NCI-H2171 (cell line): ENCODE results near the gene HUS1B.

ENCODE experiments used
- DNase-seq: peaks from one replicate; lab custom pipeline; 2025; lab: John Stamatoyannopoulos, UW

Gene HUS1B

DNA sequence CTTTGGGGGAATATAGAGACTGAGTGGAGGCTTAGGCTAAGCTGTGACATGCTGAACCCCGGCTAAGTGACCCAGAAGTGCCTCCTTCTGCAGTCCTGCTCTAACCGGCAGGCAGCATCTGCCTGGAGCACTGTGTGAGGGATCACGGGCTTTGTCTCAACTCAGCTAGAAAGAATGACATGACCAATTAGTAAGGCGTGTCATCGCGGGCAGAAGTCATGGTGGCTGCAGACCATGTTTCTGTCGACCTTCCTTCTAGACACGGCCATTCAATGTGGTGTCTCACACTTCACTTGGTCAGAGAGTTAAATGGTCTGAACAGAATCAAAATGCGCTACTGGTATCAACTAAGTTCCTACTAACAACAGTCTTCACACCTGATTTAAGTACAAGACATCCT lies 35.0 kb downstream of the HUS1B start:
- DNase-seq: no peak

DNA sequence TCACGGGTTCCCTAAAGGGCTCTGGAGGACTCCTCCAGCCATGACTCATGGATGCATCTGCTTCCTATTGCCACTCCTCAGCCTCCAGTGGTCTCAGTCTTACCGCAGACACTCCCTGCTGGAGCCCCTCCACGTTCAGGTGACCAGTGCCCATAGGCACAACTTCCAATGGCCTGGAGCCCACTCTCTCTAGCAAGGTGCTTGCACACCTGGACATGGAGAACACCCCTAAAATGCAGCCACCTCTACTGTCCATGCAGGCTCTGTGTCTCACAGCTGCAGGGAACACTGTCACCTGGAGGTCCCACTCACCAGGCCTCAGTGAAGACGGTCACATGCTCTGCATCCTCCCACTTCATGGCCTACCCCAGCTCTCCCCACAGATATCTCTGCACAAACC lies 36.0 kb downstream of the HUS1B start:
- DNase-seq: no peak

DNA sequence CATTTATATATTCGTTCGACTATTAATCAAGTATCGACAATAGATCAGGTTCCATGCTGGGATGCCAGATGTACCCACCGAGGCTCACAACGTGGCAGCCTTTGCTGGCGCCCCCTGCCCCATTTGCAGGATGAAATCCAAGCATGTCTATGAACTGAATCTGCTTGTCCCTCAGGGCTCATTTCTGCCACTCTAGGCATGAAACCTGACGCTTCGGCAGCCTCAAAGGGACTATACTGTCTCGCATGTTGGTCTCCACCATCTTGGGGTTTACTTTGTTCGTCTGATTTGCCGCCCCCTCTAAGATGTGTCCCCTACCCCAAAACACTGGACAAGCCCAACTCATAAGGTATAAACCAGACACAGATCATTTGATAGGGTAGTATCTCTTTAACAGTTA lies 36.7 kb downstream of the HUS1B start:
- DNase-seq: no peak

DNA sequence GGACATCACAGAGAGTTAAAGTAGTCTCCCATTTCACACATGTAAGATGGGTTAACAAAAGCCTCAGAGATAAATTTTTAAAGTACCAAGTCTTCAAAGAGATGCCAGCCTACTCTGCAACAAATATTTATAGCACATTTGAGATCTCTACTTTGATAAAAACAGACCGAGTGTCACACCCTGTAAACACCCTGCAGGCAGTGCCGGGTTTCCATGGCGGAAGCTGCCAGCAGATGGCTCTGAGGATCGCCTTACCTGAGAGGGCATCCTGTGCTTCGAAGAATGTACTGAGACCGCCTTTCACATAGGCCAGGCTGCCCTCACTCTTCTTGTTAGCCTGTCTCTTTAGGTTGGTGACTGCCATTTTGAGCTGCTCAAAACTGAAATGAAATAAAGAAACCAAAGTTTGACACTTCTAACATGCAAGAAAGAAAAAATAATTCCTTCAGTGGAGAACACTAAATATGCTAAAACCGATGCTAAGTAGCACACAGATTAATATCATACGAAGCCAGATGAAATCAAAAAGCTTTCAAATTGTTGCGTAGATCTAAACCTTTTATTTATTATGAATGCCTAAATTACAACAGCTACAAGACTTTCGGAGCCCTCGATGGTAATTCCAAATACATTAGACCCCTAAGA lies 39.3 kb downstream of the HUS1B start:
- DNase-seq: peak; percentile 51

DNA sequence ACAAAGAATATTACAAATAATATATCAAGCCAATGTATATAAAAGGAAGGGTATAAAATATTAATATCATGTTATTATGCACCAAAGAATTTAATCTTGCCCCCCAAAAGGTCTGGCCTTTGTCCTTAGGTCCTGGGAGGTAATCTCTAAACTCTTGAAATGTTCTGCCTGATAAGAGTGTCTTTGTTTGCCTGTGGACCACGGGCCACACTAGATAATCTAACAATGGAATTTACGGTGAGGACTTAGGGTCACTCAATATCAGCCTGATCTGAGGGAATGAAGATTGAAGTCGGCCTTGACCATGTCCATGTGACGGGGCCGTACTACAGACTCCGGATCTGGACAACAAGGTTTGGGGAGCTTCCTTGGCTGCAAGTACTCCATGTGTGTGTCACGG lies 42.9 kb downstream of the HUS1B start:
- no peak for DNase-seq

DNA sequence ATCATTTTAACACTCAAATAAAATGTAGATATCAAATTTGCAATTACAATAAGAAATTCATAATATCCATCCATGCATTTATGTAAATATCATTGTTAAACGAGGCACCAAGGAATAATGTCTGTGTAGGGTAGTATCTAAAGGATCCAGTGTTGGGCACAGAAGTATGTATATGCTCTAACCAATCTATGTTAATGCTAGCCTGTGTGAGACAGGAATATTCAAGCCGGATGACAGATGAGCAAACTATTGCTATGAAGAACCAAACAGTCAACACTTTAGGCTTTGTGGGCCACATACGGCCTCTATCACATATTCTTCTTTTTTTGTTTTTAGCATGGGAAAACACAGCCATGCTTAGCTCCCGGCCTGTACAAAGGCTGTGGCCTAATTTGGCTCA lies 45.0 kb downstream of the HUS1B start:
- no peak for DNase-seq

DNA sequence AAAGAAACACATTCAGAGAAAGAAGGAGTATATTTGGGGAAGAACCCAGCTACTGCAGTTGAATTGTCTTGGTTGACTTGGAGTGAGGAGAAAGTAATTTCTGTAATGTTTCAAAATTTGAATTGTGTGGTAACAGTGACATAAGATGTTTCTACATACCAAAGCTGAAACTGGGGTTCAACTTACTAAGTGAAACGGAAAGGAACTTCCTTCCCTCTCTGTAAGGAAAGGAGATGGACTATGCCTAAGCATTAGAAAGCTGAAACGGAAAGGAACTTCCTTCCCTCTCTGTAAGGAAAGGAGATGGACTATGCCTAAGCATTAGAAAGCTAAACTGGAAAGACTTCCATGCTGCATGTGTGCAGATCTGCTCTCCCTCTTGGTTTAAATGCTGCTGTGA lies 46.0 kb downstream of the HUS1B start:
- no peak for DNase-seq

DNA sequence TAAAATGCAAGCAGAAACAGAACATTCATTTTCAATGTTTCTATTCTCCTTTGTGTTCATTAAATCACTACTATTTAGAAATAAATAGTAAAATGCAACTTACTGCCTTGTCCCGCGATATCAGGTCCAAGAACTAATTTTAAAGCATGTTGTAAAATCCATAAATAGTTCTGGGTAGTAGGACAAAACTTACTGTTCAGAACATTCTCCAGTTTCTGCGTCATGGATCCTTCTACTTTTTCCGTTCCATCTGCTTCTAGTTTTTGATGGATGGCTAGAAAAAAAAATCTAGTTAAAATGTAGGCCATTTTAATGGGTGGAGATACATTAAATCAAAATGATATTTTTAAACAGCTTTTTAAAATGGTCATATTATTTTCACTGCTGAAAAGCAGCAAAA lies 47.0 kb downstream of the HUS1B start:
- DNase-seq: no peak

DNA sequence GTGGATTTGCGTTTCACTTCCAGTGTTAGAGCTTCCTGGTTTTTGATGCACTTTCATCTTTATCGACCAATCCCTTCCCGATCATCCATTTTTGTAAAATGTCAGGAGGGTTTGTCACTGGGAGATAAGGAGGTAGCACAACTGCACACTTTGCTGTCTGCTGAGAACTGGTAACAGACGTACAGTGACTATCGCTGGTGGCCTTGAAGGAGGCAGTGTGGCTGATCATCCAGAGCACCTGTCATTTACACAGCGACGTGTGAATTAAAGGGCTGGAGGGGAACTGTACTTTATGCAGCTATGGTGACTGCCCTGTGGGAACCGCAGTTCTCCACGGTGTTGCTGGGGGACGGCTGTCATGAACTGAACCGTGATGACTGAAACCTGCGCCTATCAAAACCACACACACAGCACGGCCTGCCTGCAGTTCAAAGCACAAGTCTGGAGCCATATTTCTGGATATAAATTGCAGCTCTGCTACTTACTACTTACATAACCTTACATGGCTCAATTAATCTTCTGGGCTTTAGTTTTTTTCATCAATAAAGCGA lies 50.0 kb downstream of the HUS1B start:
- DNase-seq: no peak
